K562 (cell line): ENCODE measurements around the gene LGALS7B.

ENCODE experiments used
- BACH1 ChIP-seq: fragments of 200-800 bp; sonication (Bioruptor generic); IDR thresholded peaks from 2 replicates; pipeline ENCODE4 v1.6.1; 2016; ENCODE audit warnings: missing genetic modification characterization, missing compliant biosample characterization
- CTCF ChIP-seq, 3 experiments: IDR thresholded peaks in 2 of 3; conservative IDR thresholded peaks in 1 of 3; 2 replicates each; pipeline ENCODE4 v1.5.1; 2011 to 2012; ENCODE audit warnings: low read length in 3 of 3, mild to moderate bottlenecking in 3 of 3, control low read depth in 2 of 3, improper control_type of control experiment in 1 of 3, inconsistent platforms in 1 of 3, low read depth in 1 of 3, mixed read lengths in 1 of 3, moderate library complexity in 1 of 3; ENCODE audit not compliant: insufficient read depth in 2 of 3
- FOXA1 ChIP-seq: fragments of 450-650 bp; IDR thresholded peaks from 2 replicates; pipeline ENCODE4 v1.6.1; 2016; ENCODE audit warnings: mild to moderate bottlenecking, borderline replicate concordance
- NFXL1 ChIP-seq: fragments of 450-650 bp; formaldehyde crosslinking; IDR thresholded peaks from 2 replicates; pipeline ENCODE4 v1.4.0; 2021; ENCODE audit warnings: mild to moderate bottlenecking
- POLR2A ChIP-seq: fragments of 450-650 bp; conservative IDR thresholded peaks from 2 replicates; pipeline ENCODE4 v1.6.1; 2016
- SETDB1 ChIP-seq: IDR thresholded peaks from one replicate; pipeline ENCODE4 v1.6.1; 2012; ENCODE audit warnings: low read length, control low read depth, inconsistent platforms
- ZBTB7A ChIP-seq: IDR thresholded peaks from 2 replicates; pipeline ENCODE4 v1.6.1; 2011; ENCODE audit warnings: low read depth, mild to moderate bottlenecking, low read length, moderate library complexity, borderline replicate concordance; ENCODE audit not compliant: control insufficient read depth
- ZNF174 ChIP-seq: fragments of 250-450 bp; sonication (Bioruptor Pico); IDR thresholded peaks from 2 replicates; pipeline ENCODE4 v1.4.0; 2020; ENCODE audit warnings: mild to moderate bottlenecking
- ZNF3 ChIP-seq: fragments of 250-450 bp; sonication (Bioruptor Pico); IDR thresholded peaks from 2 replicates; pipeline ENCODE4 v1.5.0; 2021; ENCODE audit warnings: mild to moderate bottlenecking, moderate library complexity
- ZNF780A ChIP-seq: fragments of 250-450 bp; sonication (Bioruptor Pico); IDR thresholded peaks from 2 replicates; pipeline ENCODE4 v1.5.0; 2021; ENCODE audit warnings: mild to moderate bottlenecking
- TF ChIP-seq, protein P1 (sequence below): fragments of 250-450 bp; sonication (Bioruptor Pico); IDR thresholded peaks from 2 replicates; pipeline ENCODE4 v1.4.0; 2020; ENCODE audit warnings: mild to moderate bottlenecking

GRCh38 chr19:38773469-38774177, 15.4 kb upstream of the LGALS7B start, which contains the start of gene LGALS7:
- TF ChIP-seq NFXL1 (CRISPR knock-in tag) (no peak), ZNF3 (no peak), CTCF (IDR thresholded peaks at IDR 0.05 in 2 of 3, conservative IDR thresholded peaks at IDR 0.05 in 1 of 3; ENCODE audit: insufficient read depth in 2 of 3, low read depth in 1 of 3, low read length in 3 of 3) (no peak), ZBTB7A (no peak), BACH1 (tag) (no peak), SETDB1 (no peak), ZNF174 (CRISPR knock-in tag) (no peak), FOXA1 (no peak), POLR2A (no peak), ZNF780A (CRISPR knock-in tag) (no peak)
- TF ChIP-seq, protein P1, sequence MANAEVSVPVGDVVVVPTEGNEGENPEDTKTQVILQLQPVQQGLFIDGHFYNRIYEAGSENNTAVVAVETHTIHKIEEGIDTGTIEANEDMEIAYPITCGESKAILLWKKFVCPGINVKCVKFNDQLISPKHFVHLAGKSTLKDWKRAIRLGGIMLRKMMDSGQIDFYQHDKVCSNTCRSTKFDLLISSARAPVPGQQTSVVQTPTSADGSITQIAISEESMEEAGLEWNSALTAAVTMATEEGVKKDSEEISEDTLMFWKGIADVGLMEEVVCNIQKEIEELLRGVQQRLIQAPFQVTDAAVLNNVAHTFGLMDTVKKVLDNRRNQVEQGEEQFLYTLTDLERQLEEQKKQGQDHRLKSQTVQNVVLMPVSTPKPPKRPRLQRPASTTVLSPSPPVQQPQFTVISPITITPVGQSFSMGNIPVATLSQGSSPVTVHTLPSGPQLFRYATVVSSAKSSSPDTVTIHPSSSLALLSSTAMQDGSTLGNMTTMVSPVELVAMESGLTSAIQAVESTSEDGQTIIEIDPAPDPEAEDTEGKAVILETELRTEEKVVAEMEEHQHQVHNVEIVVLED (CRISPR knock-in tag), result no peak
